ENCODE measurements around the gene MEI4.

Gene MEI4

DNA sequence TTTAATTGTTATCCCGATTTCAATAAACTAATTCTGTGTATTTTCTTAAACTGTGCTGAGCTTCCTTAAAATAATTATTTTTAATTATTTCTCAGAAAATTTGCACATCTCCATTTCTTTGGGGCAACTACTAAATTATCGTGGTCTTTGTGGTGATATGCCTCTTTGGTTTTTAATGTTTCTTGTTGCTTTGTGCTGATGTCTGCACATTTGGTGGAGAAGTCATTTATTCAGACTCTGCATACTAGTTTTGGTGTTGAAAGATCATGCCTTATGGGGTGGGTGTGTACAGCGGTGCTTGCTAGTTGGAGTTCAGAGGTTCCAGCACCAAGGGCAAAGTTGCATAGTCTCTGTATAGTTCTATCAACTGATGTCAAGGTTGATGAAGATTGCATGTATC, 253.2 kb downstream of the MEI4 start:
- no peak for DNase-seq (ENCODE audit: low read depth in 2 of 2)
- TF ChIP-seq, protein P1, sequence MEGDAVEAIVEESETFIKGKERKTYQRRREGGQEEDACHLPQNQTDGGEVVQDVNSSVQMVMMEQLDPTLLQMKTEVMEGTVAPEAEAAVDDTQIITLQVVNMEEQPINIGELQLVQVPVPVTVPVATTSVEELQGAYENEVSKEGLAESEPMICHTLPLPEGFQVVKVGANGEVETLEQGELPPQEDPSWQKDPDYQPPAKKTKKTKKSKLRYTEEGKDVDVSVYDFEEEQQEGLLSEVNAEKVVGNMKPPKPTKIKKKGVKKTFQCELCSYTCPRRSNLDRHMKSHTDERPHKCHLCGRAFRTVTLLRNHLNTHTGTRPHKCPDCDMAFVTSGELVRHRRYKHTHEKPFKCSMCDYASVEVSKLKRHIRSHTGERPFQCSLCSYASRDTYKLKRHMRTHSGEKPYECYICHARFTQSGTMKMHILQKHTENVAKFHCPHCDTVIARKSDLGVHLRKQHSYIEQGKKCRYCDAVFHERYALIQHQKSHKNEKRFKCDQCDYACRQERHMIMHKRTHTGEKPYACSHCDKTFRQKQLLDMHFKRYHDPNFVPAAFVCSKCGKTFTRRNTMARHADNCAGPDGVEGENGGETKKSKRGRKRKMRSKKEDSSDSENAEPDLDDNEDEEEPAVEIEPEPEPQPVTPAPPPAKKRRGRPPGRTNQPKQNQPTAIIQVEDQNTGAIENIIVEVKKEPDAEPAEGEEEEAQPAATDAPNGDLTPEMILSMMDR (IDR thresholded peaks at IDR 0.05; ENCODE audit: low read depth, low read length), result no peak
- no peak overlapping the region for H3K4me3 ChIP-seq (replicated peaks in 1 of 2; ENCODE audit: low read depth in 2 of 2, low read length in 2 of 2)

DNA sequence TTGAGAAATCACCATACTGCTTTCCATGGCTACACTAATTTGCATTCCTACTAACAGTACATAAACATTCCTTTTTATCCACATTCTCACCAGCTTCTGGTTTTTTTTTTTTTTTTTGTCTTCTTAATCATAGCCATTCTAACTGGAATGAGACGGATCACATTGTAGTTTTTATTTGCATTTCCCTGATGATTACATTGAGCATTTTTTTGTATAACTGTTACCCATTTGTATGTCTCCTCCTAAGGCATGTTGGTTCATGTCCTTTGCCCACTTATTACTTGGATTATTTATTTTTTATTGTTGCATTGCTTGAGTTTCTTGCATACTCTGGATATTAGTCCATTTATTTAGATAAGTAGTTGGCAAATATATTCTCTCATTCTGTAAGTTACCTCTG, 258.0 kb downstream of the MEI4 start:
- no peak for DNase-seq (ENCODE audit: low read depth in 2 of 2)
- TF ChIP-seq, protein P1 (IDR thresholded peaks at IDR 0.05; ENCODE audit: low read depth, low read length), result no peak
- H3K4me3 ChIP-seq (replicated peaks in 1 of 2; ENCODE audit: low read depth in 2 of 2, low read length in 2 of 2), result no peak overlapping the region

DNA sequence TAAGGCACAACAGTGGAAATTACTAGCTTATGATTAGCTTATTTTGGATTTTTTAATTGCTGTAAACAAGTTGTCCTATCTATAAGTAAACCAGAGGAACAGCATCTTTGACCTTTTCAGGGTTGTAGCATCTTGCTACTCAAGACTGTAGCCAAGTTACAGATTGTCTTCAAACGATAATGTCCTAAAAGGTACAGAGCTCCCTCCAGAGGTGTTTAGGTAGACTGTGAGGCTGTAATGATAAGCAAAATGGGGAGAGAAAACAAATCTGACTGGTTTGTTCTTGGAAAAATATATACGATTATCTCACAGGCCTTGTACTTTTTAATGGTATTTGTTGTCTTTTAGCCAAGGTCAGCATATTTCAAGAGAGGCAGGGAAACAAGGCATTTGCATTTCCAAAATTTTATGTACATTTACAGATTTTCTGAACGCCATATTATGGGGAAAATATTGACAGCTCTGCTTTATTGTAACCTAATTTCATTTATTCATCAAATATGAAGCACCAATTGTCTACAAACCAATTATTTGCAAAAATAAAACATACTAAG, 273.4 kb downstream of the MEI4 start:
- TF ChIP-seq, protein P1 (IDR thresholded peaks at IDR 0.05; ENCODE audit: low read depth, low read length), result no peak
- H3K4me3 ChIP-seq (replicated peaks in 1 of 2; ENCODE audit: low read depth in 2 of 2, low read length in 2 of 2), result no peak overlapping the region
- DNase-seq (ENCODE audit: low read depth in 2 of 2), result peak in 1 of 2 donors; percentile 11

DNA sequence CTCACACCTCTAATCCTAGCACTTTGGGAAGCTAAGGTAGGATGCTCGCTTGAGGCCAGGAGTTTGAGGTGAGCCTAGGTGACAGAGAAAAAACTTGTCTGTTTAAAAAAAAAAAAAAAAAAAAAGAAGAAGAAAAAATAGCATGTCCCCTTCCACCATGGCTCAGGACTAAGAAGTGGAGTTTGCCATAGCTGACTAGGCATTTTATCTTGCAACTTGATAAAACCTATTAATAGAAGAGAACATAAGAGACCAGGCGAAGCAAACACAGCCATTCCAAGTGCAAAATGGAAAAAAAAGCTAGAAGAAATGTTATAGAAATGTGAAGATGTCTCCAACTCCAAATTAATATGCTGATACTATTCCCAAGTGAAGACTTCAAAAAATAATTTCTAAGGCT, 277.5 kb downstream of the MEI4 start:
- TF ChIP-seq, protein P1 (IDR thresholded peaks at IDR 0.05; ENCODE audit: low read depth, low read length), result no peak

DNA sequence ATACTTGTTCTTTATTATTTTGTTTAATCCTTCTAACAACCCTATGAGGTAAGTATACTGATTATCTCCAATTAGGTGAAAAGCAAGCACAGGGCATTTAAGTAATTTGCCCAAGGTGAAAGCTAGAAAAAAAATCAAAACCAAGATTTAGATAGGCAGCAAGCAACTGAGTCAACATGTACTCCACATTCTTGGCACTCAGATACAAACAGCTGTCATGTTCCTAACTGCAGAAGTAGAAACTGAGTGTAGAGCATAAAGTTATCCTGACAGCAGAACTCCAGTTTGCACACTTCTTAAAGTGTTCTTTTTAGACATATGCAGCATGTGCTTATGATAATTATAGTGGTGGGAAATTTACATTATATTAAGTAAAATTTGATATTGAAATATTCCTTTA, 278.1 kb downstream of the MEI4 start:
- TF ChIP-seq, protein P1 (IDR thresholded peaks at IDR 0.05; ENCODE audit: low read depth, low read length), result no peak
- H3K4me3 ChIP-seq (replicated peaks in 1 of 2; ENCODE audit: low read depth in 2 of 2, low read length in 2 of 2), result no peak overlapping the region
- DNase-seq (ENCODE audit: low read depth in 2 of 2), result no peak

More for the DNA sequence above, 277.5 kb downstream of the MEI4 start:
- no peak for DNase-seq (ENCODE audit: low read depth in 2 of 2)
- no peak overlapping the region for H3K4me3 ChIP-seq (replicated peaks in 1 of 2; ENCODE audit: low read depth in 2 of 2, low read length in 2 of 2)

DNA sequence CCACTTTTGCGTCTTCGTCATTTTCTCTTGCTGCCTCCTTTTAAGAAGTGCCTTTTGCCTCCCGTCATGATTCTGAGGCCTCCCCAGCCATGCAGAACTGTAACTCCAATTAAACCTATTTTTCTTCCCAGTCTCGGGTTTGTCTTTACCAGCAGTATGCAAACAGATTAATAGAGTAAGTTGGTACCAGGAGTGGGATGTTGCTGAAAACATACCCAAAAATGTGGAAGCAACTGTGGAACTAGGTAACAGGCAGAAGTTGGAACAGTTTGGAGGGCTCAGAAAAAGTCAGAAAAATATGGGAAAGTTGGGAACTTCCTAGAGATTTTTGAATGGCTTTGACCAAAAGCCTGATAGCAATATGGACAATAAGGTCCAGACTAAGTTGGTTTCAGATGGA, 309.2 kb downstream of the MEI4 start:
- no peak for DNase-seq (ENCODE audit: low read depth in 2 of 2)
- no peak overlapping the region for H3K4me3 ChIP-seq (replicated peaks in 1 of 2; ENCODE audit: low read depth in 2 of 2, low read length in 2 of 2)
- TF ChIP-seq, protein P1 (IDR thresholded peaks at IDR 0.05; ENCODE audit: low read depth, low read length), result no peak

DNA sequence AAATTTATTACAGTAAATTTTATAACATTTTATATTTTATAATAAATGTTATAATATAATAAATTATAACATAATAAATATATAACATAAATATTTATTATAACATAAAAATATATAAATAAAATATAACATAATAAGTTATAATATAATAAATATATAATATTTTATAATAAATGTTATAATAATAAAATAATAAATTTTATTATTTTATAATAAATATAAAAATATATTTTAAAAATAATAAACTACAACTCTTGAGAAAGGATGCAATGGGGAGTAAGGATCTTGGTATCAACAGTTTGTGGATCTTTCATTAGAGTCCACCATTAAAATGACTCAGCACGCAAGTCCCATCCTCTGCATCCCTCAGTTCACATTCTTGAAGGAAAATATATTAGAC, 312.6 kb downstream of the MEI4 start:
- TF ChIP-seq, protein P1 (IDR thresholded peaks at IDR 0.05; ENCODE audit: low read depth, low read length), result no peak
- DNase-seq (ENCODE audit: low read depth in 2 of 2), result no peak
- H3K4me3 ChIP-seq (replicated peaks in 1 of 2; ENCODE audit: low read depth in 2 of 2, low read length in 2 of 2), result no peak overlapping the region
